ENCODE measurements around the gene FALEC. TPM values are rescaled to one million over a fixed set of nuclear protein-coding genes. Genes with fewer than 3 reads are reported as not detected.
"Not testable (repeated sequence)": the region's sequence is repeated elsewhere in the genome, so short reads cannot be mapped to it uniquely, and the experiment has no call there.

The FALEC gene
- total RNA-seq, 1 experiment from 2014 or later, result not detected

- DNase-seq (ENCODE audit: extremely low read depth, low read depth), result no peak
Observed at GRCh38 chr1:150557065-150557600, 41.6 kb downstream of the FALEC start.

- no peak for DNase-seq (ENCODE audit: extremely low read depth, low read depth)
Observed at GRCh38 chr1:150557813-150558212, 42.3 kb downstream of the FALEC start.

GRCh38 chr1:150558303-150558704 is 42.8 kb downstream of the FALEC start:
- no peak for DNase-seq (ENCODE audit: extremely low read depth, low read depth)

- no peak for DNase-seq (ENCODE audit: extremely low read depth, low read depth)
Observed at GRCh38 chr1:150558761-150559655, 43.5 kb downstream of the FALEC start.

DNA sequence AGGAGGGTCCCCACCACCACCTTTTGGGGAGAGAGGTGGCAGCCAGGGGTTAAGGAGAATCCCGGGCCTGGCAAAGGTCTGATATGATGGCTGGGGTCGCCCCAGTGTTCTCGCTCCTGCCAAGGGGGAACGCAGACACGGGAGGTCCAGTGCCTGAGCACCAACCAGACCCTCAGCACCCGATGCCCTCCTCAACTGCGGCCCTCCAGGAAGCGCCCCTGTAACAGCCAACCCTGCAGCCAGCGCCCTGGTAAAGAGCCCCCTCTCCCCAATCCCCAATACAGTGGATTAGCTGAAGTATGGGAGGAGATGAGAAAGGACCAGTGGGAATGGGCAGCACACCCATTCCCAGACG is 44.1 kb downstream of the FALEC start:
- DNase-seq (ENCODE audit: extremely low read depth, low read depth), result no peak

DNA sequence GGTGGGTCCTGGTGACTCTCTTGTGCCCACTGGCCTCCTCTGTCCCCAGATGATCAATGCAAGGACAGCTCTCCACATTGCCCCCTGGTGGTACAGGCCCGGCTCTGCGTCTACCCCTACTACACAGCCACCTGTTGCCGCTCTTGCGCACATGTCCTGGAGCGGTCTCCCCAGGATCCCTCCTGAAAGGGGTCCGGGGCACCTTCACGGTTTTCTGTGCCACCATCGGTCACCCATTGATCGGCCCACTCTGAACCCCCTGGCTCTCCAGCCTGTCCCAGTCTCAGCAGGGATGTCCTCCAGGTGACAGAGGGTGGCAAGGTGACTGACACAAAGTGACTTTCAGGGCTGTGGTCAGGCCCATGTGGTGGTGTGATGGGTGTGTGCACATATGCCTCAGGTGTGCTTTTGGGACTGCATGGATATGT is 44.5 kb downstream of the FALEC start:
- peak; percentile 86 for DNase-seq (ENCODE audit: extremely low read depth, low read depth)

DNA sequence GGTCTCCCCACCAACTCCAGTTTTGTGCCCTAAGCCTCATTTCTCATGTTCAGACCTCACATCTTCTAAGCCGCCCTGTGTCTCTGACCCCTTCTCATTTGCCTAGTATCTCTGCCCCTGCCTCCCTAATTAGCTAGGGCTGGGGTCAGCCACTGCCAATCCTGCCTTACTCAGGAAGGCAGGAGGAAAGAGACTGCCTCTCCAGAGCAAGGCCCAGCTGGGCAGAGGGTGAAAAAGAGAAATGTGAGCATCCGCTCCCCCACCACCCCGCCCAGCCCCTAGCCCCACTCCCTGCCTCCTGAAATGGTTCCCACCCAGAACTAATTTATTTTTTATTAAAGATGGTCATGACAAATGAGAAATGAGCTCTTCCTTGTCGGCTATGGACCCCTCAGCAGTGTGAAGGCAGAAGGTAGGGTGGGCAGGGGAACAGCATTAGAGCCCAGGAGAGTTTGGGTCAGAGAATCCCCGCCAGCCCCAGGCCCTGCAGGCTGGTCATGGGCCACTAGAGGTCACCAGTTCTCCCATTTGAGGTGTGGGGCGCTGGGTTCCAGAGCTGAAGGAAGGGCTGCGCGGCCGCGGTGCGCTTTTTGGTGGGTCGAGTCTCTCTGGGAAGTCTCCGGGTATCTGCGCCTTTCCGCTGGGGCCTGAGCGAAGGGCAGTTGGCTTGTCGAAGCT is 45.2 kb downstream of the FALEC start:
- DNase-seq (ENCODE audit: extremely low read depth, low read depth), result peak; percentile 97

DNA sequence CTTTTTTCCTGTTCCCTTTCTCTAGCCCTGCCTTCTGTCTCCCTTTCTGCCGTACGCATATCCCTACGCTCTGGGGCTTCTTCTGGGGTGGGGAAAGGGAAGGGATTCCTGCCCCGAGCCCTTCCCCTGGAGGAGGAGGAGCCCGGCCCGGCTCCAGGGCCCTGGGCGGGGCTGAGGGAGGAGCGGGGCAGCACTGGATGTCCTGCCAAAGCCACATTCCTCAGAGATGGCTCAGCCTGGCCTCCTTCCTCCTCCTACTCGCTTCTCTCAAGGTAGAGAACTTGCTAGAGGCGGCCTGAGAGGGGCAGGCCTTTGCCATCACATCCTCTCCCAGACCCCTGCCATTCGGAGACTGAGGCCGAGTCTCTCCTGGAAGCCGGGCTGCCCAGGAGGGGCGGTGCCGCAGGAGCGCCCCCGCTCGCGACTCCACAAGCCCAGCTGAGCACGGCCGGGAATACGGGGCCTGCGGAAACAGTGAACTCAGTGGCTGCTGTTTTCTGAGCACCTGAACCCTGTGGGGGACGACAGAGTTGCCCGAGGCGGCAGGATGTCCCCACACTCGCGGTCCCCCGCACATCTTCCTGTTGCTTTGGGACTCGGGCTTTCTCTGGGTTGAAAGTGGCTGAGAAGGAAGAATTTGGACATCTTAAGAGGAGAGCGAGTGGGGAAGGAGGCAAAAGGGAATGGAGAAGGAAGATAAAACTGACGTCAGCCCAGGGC is 45.9 kb downstream of the FALEC start:
- DNase-seq (ENCODE audit: extremely low read depth, low read depth), result peak; percentile 99

- DNase-seq (ENCODE audit: extremely low read depth, low read depth), result peak; percentile 95
Observed at GRCh38 chr1:150561974-150562445, 46.5 kb downstream of the FALEC start.

GRCh38 chr1:150562446-150563339 is 47.1 kb downstream of the FALEC start:
- no peak for DNase-seq (ENCODE audit: extremely low read depth, low read depth)

DNA sequence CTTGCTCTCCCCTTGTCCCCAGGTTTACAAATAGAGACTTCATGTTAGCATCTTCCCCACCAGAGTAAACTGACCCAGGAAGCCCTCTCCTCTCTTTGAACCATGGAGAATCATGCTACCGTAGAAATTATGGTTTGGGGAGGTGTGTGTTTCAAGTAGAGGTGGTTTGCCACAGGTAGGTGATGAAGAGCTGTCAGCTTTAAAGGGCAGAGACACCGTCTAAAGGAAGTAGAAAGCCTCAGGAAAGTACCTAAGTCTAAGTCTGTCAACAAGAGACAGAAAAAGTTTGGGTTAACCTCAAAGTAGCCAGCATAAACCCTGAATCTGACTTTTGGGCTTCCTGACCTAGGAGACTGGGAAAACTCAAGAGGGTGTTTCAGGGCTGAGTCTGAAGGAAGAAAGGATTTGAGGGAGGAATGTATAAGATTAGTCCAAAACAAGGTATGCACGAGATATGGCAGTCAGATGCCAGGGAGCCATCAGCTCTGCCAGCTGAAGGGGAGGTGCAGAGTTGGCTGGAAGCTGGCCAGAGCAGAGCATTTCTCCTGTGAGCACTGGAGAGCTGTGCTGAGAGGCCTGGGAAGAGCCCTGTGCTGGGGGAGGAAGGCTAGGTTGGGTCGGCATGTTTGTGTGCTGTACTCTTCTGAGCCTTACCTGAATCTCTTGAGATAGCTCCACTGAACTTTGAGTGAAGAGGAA is 47.9 kb downstream of the FALEC start:
- no peak for DNase-seq (ENCODE audit: extremely low read depth, low read depth)

GRCh38 chr1:150564051-150564991 is 48.8 kb downstream of the FALEC start:
- DNase-seq (ENCODE audit: extremely low read depth, low read depth), result no peak

DNA sequence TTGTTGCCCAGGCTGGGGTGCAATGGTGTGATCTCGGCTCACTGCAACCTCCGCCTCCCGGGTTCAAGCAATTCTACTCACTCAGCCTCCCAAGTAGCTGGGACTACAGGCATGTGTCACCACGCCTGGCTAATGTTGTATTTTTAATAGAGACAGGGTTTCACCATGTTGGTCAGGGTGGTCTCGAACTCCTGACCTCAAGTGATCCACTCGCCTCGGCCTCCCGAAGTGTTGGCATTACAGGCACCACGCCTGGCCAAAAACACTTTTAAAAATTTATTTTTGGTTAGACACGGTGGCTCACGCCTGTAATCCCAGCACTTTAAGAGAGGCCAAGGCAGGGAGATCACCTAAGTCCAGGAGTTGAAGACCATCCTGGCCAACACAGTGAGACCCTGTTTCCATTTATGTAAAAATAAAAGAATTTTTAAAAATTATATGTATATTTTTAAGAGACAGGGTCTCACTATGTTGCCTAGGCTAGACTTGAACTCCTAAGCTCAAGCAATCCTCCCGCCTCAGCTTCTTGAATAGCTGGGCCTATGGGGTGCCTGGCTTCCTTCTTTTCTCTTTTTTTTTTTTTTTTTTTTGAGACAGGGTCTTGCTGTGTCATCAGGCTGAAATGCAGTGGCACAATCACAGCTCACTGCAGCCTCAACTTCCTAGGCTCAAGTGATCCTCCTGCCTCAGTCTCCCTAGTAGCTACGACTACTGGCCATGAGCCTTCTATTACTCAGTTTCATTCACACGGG is 49.9 kb downstream of the FALEC start:
- DNase-seq (ENCODE audit: extremely low read depth, low read depth), result not testable (repeated sequence)

GRCh38 chr1:150566589-150567340 is 51.2 kb downstream of the FALEC start:
- DNase-seq (ENCODE audit: extremely low read depth, low read depth), result no peak

DNA sequence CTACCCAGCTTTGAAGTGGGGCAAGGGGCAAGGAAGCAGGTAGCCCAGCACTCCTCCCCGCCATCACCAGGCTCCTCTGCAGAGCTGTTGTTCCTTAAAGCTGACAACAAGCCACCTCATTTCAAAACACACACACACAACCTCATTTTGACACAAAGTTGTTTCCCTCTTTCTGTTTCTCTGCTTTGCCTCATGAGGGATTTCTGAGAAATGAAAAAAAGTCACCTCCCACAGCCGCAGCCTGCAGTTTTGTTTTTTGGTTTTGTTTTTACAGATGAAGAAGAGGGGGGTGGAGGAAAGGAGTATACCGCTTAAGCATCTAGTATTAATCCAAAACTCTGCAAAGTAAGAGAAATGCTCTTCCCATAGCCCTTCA is 51.8 kb downstream of the FALEC start:
- DNase-seq (ENCODE audit: extremely low read depth, low read depth), result no peak

GRCh38 chr1:150567717-150568593 is 52.4 kb downstream of the FALEC start:
- no peak for DNase-seq (ENCODE audit: extremely low read depth, low read depth)

Data from NCI-H460 (cell line).